BJ (cell line): ENCODE data around the gene ANKRD34B. TPM values are rescaled to one million over a fixed set of nuclear protein-coding genes. Genes with fewer than 3 reads are reported as not detected.
"Not testable (repeated sequence)": the region's sequence is repeated elsewhere in the genome, so short reads cannot be mapped to it uniquely, and the experiment has no call there.

Experiments
- CTCF ChIA-PET: fragments of 350-600 bp; formaldehyde crosslinking; extraction: SDS; loops from one replicate; lab custom pipeline; 2021; ENCODE audit warnings: antibody characterized with exemption, inconsistent platforms; lab: Yijun Ruan, JAX
- POLR2A ChIA-PET: fragments of 300-600 bp; sonication (Branson Sonifier 250); formaldehyde crosslinking; extraction: SDS; loops from one replicate; lab custom pipeline; 2021; ENCODE audit warnings: antibody characterized with exemption; lab: Charles Lee
- DNase-seq: peaks from one replicate; pipeline ENCODE4 v3.0.0-alpha.2; 2011; ENCODE audit warnings: low read depth
- H3K27me3 ChIP-seq: 2 replicates; pipeline ENCODE4 v1.6.0; 2011; ENCODE audit warnings: low read length; ENCODE audit not compliant: control insufficient read depth, insufficient read depth
- H3K36me3 ChIP-seq: 2 replicates; pipeline ENCODE4 v1.5.1; 2011; ENCODE audit warnings: low read length; ENCODE audit not compliant: control insufficient read depth, insufficient read depth
- H3K4me3 ChIP-seq: 2 replicates; pipeline ENCODE4 v1.5.1; 2011; ENCODE audit warnings: low read depth, mild to moderate bottlenecking, control low read depth, low read length
- polyA plus RNA-seq: library from polyadenylated mRNA; depleted of rRNA; stranded (reverse); fragments of >200 nt; gene quantifications from 2 replicates; pipeline ENCODE4 v1.2.3, GENCODE V29; 2011
- TF ChIP-seq, protein P1 (sequence below): IDR thresholded peaks from 2 replicates; pipeline ENCODE4 v1.5.1; 2011; ENCODE audit warnings: low read depth, mild to moderate bottlenecking, control low read depth, inconsistent platforms, low read length, moderate library complexity; ENCODE audit not compliant: insufficient read depth

ANKRD34B gene
- polyA plus RNA-seq, 1 experiment = not detected

DNA sequence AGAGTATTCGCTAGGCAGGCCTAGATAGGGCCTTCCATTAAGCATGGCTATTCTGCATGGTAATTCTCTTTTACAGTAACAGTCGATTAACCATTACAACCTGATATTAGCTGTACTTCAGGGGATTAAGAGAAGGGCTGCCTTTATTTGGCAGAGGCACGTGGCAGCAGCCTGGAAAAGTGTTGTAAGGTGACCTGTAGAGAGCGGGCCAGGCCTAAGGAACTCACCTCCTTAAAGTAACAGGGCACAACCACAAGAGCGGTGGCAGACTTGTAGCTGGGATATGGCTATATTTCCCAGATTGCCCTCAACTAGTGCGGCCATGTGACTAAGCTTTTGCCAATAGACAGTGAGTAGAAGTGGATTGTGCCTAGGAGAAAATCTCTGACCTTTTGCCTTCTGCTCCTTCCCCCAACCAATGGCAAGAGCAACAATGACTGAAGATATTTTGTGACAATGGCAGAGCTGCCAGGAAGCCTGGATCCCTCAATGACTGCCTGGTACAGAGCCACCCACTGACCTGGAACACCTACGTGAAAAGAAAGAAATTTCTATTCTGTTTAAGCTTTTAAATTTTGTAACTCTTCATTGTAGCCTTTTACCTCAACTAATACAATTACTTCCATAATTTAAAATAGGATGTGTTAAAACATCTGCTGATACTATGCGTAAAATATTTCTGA is 18.9 kb upstream of the ANKRD34B start:
- H3K4me3 ChIP-seq = no peak overlapping the region
- POLR2A ChIA-PET = interaction anchor here (0.5 kb wide), 1 partner anchor 386 kb away, joined by 6 read pairs; no protein-coding TSS in a partner anchor
- H3K36me3 ChIP-seq = no peaks in the 10 kb centered on the region
- 0 out of 2 replicates have a peak, but pooled peaks cover 2% of the 10 kb centered on the region for H3K27me3 ChIP-seq
- TF ChIP-seq, protein P1, sequence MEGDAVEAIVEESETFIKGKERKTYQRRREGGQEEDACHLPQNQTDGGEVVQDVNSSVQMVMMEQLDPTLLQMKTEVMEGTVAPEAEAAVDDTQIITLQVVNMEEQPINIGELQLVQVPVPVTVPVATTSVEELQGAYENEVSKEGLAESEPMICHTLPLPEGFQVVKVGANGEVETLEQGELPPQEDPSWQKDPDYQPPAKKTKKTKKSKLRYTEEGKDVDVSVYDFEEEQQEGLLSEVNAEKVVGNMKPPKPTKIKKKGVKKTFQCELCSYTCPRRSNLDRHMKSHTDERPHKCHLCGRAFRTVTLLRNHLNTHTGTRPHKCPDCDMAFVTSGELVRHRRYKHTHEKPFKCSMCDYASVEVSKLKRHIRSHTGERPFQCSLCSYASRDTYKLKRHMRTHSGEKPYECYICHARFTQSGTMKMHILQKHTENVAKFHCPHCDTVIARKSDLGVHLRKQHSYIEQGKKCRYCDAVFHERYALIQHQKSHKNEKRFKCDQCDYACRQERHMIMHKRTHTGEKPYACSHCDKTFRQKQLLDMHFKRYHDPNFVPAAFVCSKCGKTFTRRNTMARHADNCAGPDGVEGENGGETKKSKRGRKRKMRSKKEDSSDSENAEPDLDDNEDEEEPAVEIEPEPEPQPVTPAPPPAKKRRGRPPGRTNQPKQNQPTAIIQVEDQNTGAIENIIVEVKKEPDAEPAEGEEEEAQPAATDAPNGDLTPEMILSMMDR = no peak
- no peak for DNase-seq
- CTCF ChIA-PET = interaction anchor here (0.6 kb wide), 1 partner anchor 60 kb away, joined by 3 read pairs; no protein-coding TSS in a partner anchor

DNA sequence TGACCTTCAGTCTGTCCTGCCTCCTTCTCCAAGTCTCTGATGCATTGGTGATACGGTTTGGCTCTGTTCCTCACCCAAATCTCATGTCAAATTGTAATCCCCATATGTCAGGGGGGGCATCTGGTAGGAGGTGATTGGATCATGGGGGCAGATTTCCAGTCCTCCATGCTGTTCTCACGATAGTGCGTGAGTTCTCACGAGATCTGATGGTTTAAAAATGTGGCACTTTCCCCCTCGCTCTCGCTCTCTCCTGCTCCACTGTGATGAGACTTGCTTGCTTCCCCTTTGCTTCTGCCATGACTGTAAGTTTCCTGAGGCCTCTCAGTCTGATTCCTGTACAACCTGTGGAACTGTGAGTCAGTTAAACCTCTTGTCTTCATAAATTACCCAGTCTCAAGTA is 14.7 kb upstream of the ANKRD34B start:
- POLR2A ChIA-PET = interaction anchor here (0.7 kb wide), 1 partner anchor 267 kb away, joined by 4 read pairs; no protein-coding TSS in a partner anchor
- CTCF ChIA-PET = no interaction called here
- no peaks in the 10 kb centered on the region for H3K36me3 ChIP-seq
- 0 out of 2 replicates have a peak, but pooled peaks cover 2% of the 10 kb centered on the region for H3K27me3 ChIP-seq
- TF ChIP-seq, protein P1 = no peak
- H3K4me3 ChIP-seq = no peak overlapping the region
- DNase-seq = no peak

DNA sequence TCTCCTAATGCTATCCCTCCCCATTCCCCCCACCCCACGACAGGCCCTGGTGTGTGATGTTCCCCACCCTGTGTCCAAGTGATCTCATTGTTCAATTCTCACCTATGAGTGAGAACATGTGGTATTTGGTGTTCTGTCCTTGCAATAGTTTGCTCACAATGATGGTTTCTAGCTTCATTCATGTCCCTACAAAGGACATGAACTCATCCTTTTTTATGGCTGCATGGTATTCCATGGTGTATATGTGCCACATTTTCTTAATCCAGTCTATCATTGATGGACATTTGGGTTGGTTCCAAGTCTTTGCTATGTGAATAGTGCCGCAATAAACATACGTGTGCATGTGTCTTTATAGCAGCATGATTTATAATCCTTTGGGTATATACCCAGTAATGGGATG is 10.2 kb upstream of the ANKRD34B start:
- CTCF ChIA-PET, H3K4me3 ChIP-seq, H3K27me3 ChIP-seq, H3K36me3 ChIP-seq, DNase-seq, POLR2A ChIA-PET: not testable (repeated sequence)

DNA sequence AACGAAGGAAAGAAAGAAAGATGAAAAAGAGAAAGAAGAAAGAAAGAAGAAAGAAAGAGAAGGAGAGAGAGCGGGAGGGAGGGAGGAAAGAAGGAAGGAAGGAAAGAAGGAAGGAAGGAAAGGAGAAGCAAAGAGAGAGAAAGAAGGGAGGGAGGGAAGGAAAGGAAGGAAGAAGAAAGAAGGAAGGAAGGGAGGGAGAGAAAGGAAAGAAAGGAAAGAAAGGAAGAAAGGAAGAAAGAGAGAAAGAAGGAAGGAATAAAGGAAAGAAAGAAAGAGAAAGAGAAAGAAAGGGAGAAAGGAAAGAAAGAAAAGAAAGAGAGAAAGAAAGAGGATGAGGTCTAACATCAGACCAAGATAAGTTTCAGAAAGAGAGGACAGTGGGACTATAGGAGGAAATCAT is 9.0 kb upstream of the ANKRD34B start:
- no peaks in the 10 kb centered on the region for H3K36me3 ChIP-seq
- H3K27me3 ChIP-seq = no peaks in the 10 kb centered on the region; the same call in 1 of the 2 replicates
- TF ChIP-seq, protein P1 = no peak
- POLR2A ChIA-PET = no interaction called here
- CTCF ChIA-PET = no interaction called here
- no peak overlapping the region for H3K4me3 ChIP-seq
- DNase-seq = no peak

DNA sequence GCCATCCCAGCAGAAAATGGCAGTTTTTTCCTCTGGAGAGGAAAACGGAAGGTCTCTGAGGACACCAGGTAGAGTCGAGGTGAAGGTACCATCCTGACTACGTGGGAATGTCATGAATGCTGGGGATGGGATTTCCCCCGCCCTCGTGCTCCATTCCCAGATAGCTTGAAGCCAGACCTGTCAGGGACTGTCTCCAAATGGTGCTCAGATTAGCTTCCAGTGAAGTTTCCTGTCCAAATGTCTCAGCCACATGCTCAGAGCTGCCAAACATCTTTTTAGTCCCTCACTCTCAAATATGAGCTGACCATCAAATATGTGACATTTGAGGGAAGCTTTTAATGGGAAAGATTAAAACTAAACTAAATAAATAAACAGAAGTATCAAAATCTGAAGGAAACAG is 7.6 kb upstream of the ANKRD34B start:
- ChIA-PET POLR2A (no interaction called here), CTCF (interaction anchor here (0.7 kb wide), 1 partner anchor 499 kb away, joined by 3 read pairs; no protein-coding TSS in a partner anchor)
- Histone ChIP-seq H3K4me3 (no peak overlapping the region), H3K36me3 (no peaks in the 10 kb centered on the region), H3K27me3 (no peaks in the 10 kb centered on the region; the same call in 1 of the 2 replicates)
- TF ChIP-seq, protein P1 = no peak
- no peak for DNase-seq

DNA sequence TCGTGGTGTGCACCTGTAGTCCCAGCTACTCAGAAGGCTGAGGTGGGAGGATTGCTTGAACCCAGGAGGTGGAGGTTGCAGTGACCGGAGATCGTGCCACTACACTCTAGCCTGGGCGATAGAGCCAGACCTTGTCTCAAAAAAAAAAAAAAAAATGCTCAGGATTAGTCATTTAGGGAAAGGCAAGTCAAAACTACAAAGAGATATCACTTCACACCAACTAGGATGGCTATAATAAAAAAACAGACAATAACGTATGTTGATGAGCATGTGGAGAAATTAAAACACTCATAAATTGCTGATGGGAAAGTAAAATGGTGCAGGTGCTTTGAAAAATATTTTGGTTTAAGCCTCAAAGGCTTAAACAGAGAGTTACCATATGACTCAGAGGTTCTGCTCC is 6.3 kb upstream of the ANKRD34B start:
- no peak for DNase-seq
- TF ChIP-seq, protein P1 = no peak
- H3K36me3 ChIP-seq = no peaks in the 10 kb centered on the region
- H3K27me3 ChIP-seq = peaks cover 2% of the 10 kb centered on the region
- no peak overlapping the region for H3K4me3 ChIP-seq
- POLR2A ChIA-PET = no interaction called here
- CTCF ChIA-PET = no interaction called here
